ENCODE results near the gene MAP3K5.

DNA sequence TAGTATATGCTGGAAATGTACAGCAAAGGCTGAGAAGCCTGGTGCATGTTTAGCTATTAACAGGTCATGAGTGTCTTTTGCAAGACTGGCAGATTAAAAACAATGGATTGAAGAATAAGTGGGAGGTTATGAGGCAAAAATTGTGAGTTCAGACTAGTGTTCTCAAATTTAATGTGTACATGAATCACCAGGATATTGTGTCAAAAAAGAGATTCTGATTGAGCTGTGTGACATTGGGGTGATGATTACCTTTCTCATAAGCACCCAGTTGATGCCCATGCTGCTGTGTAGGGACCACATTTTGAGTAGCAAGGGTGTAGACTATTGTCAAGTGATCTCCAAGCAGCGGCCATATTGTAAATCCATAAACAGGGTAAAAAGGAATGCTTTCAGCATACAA is 44.8 kb downstream of the MAP3K5 start:
- no peak for TF ChIP-seq POLR2A (IDR thresholded peaks at IDR 0.05)
- TF ChIP-seq, protein P1, sequence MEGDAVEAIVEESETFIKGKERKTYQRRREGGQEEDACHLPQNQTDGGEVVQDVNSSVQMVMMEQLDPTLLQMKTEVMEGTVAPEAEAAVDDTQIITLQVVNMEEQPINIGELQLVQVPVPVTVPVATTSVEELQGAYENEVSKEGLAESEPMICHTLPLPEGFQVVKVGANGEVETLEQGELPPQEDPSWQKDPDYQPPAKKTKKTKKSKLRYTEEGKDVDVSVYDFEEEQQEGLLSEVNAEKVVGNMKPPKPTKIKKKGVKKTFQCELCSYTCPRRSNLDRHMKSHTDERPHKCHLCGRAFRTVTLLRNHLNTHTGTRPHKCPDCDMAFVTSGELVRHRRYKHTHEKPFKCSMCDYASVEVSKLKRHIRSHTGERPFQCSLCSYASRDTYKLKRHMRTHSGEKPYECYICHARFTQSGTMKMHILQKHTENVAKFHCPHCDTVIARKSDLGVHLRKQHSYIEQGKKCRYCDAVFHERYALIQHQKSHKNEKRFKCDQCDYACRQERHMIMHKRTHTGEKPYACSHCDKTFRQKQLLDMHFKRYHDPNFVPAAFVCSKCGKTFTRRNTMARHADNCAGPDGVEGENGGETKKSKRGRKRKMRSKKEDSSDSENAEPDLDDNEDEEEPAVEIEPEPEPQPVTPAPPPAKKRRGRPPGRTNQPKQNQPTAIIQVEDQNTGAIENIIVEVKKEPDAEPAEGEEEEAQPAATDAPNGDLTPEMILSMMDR (IDR thresholded peaks at IDR 0.05): no peak
- TF ChIP-seq EP300 (IDR thresholded peaks at IDR 0.05): no peak
